Inferior parietal cortex (tissue), 1 donor: ENCODE data around the gene ADPRHL1.
"Not testable (repeated sequence)": the region's sequence is repeated elsewhere in the genome, so short reads cannot be mapped to it uniquely, and the experiment has no call there.

Experiments used
- DNase-seq: peaks from one replicate; pipeline ENCODE4 v3.0.0-alpha.2; 2016; ENCODE audit errors: extremely low spot score

The ADPRHL1 gene

DNA sequence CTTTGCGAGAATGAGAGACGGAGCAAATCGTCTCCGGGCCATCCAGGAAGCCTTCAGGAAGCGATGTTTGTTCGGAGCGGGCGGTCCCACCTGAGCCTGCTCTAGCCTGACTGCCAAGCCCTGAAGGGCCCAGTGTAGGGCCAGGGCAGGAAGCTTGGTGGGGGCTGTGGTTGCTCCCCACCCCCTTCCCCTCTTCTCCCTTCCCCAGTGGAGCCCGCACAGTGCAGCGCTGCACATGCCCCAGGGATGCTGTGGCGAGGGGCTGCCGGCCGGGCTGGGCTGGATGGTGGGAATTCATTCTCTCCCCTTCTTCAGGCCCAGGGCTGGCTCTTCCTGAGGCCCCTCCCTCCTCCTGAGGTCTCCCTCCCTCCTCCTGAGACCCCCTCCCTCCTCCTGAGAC lies 82.2 kb downstream of the ADPRHL1 start:
- no peak for DNase-seq

DNA sequence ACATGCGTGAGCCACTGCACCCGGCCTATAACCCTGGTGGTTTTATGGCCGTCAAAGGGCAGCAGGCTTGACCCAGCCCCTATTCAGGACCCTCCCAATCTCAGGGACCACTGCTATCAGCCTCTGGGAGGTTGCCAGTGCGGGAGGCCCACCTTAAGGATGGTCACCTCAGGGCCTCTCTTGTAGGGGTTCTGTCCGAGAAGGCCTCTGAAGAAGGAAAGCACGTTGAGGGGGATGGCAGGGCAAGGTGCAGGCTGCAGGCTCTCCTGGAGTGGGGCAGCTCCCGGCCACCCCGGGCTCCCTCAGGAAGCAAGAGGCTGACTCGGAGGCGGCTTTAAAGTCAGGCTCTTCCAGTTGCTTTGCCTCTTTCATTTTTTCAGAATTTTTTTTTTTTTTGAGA lies 83.4 kb downstream of the ADPRHL1 start:
- DNase-seq = no peak

DNA sequence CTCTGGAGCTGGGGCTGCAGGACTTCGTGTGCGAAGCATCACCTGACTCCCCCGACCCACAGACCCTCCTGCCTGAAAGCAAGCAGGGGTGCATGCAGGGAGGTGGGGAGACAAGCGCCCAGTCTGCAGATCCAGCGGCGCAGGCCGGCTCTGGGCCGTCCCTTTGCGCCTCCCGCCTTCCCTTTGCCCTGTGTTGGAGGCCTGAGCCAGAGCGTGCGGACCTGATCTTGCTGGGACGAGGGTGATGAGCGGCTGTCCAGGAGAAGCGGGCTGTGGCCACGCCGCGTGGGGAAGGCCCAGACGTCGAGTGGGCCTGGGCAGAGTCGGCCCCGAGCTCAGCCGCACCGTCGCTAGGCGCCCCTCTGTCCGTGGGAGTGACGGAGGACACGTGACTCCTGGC lies 84.1 kb downstream of the ADPRHL1 start:
- no peak for DNase-seq

GRCh38 chr13:113368353-113368752 lies 84.9 kb downstream of the ADPRHL1 start:
- not testable (repeated sequence) for DNase-seq

GRCh38 chr13:113367771-113368170 lies 85.5 kb downstream of the ADPRHL1 start:
- no peak for DNase-seq

DNA sequence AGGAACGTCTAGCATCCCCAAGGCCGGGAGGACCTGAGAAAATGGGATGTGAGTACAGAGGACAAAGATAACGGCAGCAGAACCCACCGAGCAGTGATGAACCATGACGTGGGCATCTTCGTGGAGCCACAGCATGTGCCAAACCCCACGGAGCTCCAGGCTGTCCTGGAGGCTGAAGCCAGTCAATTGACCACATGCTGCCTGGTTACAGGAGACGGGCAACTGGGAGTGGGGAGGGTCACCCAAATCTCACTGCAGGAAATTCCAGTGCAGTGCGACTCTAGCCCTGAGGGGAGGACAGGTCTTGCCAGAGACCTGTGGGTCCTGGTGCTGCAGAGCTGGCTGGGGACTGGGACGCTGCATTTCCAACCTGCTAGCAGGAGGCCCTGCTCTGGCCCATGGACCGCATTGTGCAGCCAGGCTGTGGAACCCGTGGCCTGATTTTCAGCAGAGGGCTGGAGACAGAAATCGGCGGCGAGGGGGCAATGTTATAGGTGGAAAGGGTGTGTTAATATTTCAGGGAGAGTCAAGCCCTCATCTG lies 86.2 kb downstream of the ADPRHL1 start:
- DNase-seq = no peak

GRCh38 chr13:113365971-113366588 lies 87.2 kb downstream of the ADPRHL1 start:
- DNase-seq = no peak

GRCh38 chr13:113365583-113365970 lies 87.7 kb downstream of the ADPRHL1 start:
- no peak for DNase-seq

DNA sequence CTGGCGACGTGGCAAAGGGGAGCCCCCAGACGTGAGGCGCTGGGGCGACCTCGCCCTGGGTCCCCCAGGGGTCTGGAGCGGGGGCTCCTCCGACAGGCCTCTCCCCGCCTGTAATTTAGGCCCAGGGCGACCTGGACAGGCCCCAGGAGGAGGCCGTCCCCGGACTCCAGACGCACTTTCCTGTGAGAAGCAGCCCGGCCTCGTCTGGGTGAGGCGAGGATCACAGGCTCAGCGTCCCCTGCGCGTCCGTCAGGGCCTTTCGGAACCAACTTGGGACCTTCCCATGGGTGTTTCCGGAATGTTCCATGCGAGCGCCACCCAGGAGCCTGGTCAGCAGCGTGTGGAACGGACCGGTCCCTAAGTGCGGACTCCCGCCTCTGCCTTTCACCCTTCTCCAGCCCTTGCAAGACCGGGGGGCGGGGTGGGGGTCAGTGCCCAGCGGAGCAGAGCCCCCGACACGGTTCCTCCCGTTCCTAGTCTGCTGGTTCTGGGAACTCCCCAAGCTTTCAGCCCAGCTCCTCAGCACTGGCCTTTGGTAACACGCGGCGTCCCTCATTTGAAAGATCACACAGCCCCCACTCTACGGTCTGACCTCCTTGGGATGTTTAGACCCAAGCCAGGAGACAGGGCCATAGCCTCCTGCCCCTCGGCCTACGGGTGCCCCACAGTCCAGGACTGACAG lies 88.2 kb downstream of the ADPRHL1 start:
- no peak for DNase-seq

GRCh38 chr13:113364311-113364889 lies 88.9 kb downstream of the ADPRHL1 start:
- no peak for DNase-seq

DNA sequence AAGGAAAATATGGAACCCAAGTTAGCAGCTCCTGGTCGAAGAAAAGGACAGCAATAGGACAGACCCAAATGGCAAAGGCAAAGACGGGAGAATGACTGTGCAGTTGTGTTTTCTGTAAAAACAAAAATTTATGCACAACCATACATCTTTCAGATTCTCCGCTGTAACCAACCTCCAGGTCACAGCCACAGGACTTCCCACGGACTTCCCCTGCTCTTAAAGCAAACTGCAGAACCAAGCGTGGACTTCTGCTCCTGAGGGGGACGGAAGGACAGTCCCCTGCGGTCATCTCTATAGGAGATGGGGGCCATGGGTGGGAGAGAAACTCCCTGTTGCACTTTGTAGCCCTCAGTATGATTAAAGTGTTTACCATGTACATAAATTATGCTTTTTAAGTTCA lies 91.9 kb downstream of the ADPRHL1 start:
- DNase-seq = no peak

GRCh38 chr13:113360446-113360845 lies 92.8 kb downstream of the ADPRHL1 start:
- DNase-seq = no peak

GRCh38 chr13:113359571-113359970 lies 93.7 kb downstream of the ADPRHL1 start:
- DNase-seq = no peak

- no peak for DNase-seq
These were observed 94.6 kb downstream of the ADPRHL1 start for GRCh38 chr13:113358653-113359190.

- no peak for DNase-seq
These were observed 95.8 kb downstream of the ADPRHL1 start for GRCh38 chr13:113357529-113357928.

- DNase-seq = no peak
These were observed 96.7 kb downstream of the ADPRHL1 start for GRCh38 chr13:113356596-113356995.

- no peak for DNase-seq
These were observed 97.7 kb downstream of the ADPRHL1 start for GRCh38 chr13:113355621-113356020.

DNA sequence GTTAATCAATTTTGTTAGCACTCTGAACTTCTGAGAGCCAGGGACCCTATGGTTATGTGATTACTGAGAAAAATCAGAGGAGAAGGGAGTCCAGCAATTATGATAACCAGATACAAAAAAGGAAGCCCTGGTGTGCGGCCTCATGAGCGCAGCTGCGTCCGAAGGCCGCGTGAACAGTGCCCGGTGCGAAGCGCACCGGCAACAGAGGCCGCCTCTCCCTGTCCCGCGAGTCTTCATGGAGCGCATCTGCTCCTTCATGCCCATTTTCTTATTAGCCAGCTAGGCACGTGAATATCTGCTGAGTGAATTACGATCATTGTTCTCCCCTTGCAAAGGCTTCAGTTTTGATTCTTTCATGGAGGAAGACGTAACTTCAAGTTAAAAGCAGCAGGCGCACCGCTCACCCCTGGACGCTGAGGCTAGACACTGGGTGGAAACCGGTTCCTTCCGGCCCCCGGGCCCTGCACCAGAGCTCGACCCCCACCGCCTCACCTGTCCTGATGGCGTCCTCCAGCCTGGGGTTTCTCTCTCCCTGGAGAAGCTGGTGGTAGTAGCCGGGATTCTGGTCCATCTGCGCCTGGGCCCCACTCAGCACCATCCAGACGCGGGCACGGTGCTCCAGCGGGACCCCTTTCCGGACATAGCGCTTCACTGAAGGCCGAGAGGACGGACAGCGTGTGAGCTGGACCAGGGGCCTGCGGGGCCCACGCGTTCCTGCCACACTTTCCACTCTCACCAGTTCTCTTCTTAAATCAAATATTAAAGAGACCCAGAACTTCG lies 98.3 kb downstream of the ADPRHL1 start:
- no peak for DNase-seq

GRCh38 chr13:113353254-113353653 lies 100.0 kb downstream of the ADPRHL1 start:
- DNase-seq = no peak

DNA sequence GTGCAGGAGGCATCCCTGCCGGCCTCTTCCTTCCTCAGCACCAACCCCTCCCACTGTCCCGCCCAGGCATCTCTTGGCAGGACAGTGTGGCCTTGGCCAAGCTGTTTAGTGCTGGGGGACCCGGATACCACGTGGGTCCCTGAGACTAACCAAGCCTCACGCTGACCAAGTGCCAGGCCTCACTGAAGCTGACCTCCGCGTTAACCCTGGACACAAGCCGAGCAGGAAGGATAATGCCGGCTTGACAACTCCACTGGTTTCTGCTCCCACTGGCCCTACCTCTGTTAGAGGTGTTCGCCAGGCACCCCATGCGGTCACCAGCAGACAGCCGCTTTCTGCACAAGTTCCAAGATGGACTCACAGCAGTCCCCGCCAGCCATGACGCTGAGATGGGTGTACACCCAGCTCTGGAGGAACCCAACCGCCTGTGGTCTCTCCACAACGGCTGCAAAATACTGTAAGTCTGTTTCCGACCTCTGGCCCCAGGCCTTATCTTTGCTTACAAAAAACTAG lies 101.7 kb downstream of the ADPRHL1 start:
- no peak for DNase-seq

DNA sequence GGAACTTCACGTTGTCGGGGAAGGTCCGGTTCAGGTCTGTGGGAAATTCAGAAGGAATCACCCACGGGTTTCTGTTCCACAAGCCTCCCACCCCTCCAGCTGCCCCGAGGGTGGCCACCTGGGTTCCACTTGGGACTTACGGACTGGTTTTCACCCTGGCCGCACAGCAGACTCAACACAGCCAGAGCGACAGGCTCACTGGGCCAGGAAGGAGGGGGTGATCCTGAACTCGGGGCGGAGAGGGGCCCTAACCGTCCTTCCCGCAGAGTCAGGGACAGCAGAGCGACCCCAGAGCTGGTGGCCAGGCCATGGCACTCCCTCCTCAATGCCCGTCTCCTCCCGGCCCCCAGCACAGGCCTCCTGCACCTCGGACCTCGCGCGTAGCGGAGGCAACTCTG lies 102.4 kb downstream of the ADPRHL1 start:
- DNase-seq = no peak
